Activated CD8-positive, alpha-beta T cell treated with anti-CD3 and anti-CD28 coated beads for 36 hours (primary cell): Measurements from ENCODE around the gene APOF. TPM values are rescaled to one million over a fixed set of nuclear protein-coding genes. Genes with fewer than 3 reads are reported as not detected.

ENCODE experiments used
- ATAC-seq: fragments of 200-7000 bp; cut with Tn5 transposase; one replicate; pipeline ENCODE4 v1.10.0; 2021; ENCODE audit warnings: mild to moderate bottlenecking, moderate library complexity
- CTCF ChIA-PET: fragments of 350-600 bp; sonication (Branson Sonifier 250); formaldehyde crosslinking; loops from one replicate; lab custom pipeline; 2021; ENCODE audit warnings: antibody characterized with exemption; lab: Charles Lee
- POLR2A ChIA-PET: fragments of 350-600 bp; sonication (Branson Sonifier 250); formaldehyde crosslinking; loops from one replicate; lab custom pipeline; 2021; ENCODE audit warnings: antibody characterized with exemption; lab: Charles Lee
- DNase-seq: peaks from one replicate; pipeline ENCODE4 v3.0.0-alpha.2; 2020
- H3K27ac Mint-ChIP-seq: one replicate; pipeline ENCODE4 v1.8.0; 2021; ENCODE audit warnings: mild to moderate bottlenecking, mixed read lengths
- H3K27me3 Mint-ChIP-seq: one replicate; pipeline ENCODE4 v1.8.0; 2021; ENCODE audit warnings: mixed read lengths
- H3K36me3 Mint-ChIP-seq: one replicate; pipeline ENCODE4 v1.8.0; 2021; ENCODE audit warnings: low read depth, mixed read lengths
- H3K4me1 Mint-ChIP-seq: one replicate; pipeline ENCODE4 v1.8.0; 2021; ENCODE audit warnings: low read depth, mixed read lengths
- H3K4me3 Mint-ChIP-seq: one replicate; pipeline ENCODE4 v1.8.0; 2021; ENCODE audit warnings: mild to moderate bottlenecking, moderate library complexity, mixed read lengths
- H3K9me3 Mint-ChIP-seq: one replicate; pipeline ENCODE4 v1.8.0; 2021; ENCODE audit warnings: mixed read lengths
- CTCF ChIP-seq: fragments of 200-600 bp; IDR thresholded peaks from one replicate; pipeline ENCODE4 v1.8.0; 2022; ENCODE audit warnings: antibody characterized with exemption, mild to moderate bottlenecking
- intact Hi-C: fragments of 100-400 bp; cut with micrococcal nuclease; formaldehyde crosslinking; loops from one replicate; pipeline ENCODE4 v1.10.0; 2022
- total RNA-seq, 2 experiments: library from RNA; stranded (reverse); gene quantifications; one replicate each; pipeline ENCODE4 v1.2.3, GENCODE V29; 2021

APOF gene
- total RNA-seq, 2 experiments from 2014 or later: not detected

GRCh38 chr12:56315622-56316473 lies 46.8 kb downstream of the APOF start, which contains the start of gene CNPY2:
CNPY2 (minus strand) TSS chr12:56315988; CDS start chr12:56315217, 771 bp downstream.
- Mint-ChIP-seq H3K36me3 (peaks cover 21% of the 10 kb centered on the region), H3K27ac (peak within 1 kb of the TSS; percentile 92), H3K9me3 (no peaks in the 10 kb centered on the region), H3K4me3 (peak within 1 kb of the TSS; percentile 85), H3K4me1 (peaks cover 9% of the 10 kb centered on the region), H3K27me3 (no peaks in the 10 kb centered on the region)
- TF ChIP-seq CTCF: no peak
- ATAC-seq (peak; percentile 91), DNase-seq (peak; percentile 98)
- ChIA-PET CTCF (interaction anchor here (1.0 to 2.0 kb wide), 7 partner anchors 16 to 148 kb away, joined by 3 to 14 read pairs (median 4); partner anchors contain the start of gene IL23A), POLR2A (interaction anchor here (0.7 to 4.1 kb wide), 16 partner anchors 8 to 198 kb away, joined by 3 to 28 read pairs (median 4); partner anchors contain the start of genes ANKRD52, IL23A, PAN2 and STAT2)
- intact Hi-C loops: no loop called here

GRCh38 chr12:56315249-56315621 lies 47.4 kb downstream of the APOF start:
- H3K4me3 Mint-ChIP-seq: peak overlapping the region; percentile 85
- peaks cover 26% of the 10 kb centered on the region for H3K36me3 Mint-ChIP-seq
- H3K9me3 Mint-ChIP-seq: no peaks in the 10 kb centered on the region
- ChIA-PET POLR2A (interaction anchor here (0.7 to 4.1 kb wide), 12 partner anchors 9 to 198 kb away, joined by 3 to 28 read pairs (median 4); partner anchors contain the start of genes ANKRD52, IL23A, PAN2 and STAT2), CTCF (interaction anchor here (0.9 to 1.8 kb wide), 5 partner anchors 18 to 149 kb away, joined by 3 to 14 read pairs (median 3); partner anchors contain the start of genes IL23A and PAN2)
- ATAC-seq: no peak
- DNase-seq: no peak
- intact Hi-C loops: no loop called here
- peak overlapping the region; percentile 92 for H3K27ac Mint-ChIP-seq
- H3K4me1 Mint-ChIP-seq: peaks cover 9% of the 10 kb centered on the region
- no peaks in the 10 kb centered on the region for H3K27me3 Mint-ChIP-seq
- no peak for TF ChIP-seq CTCF

- ChIA-PET CTCF (interaction anchor here (1.0 to 2.3 kb wide), 3 partner anchors 53 to 573 kb away, joined by 3 to 11 read pairs (median 7); partner anchors contain the start of gene ANKRD52), POLR2A (interaction anchor here (0.9 to 2.5 kb wide), 5 partner anchors 12 to 152 kb away, joined by 3 to 12 read pairs (median 5); partner anchors contain the start of gene CS)
- Mint-ChIP-seq H3K36me3 (peaks cover 35% of the 10 kb centered on the region), H3K27me3 (no peaks in the 10 kb centered on the region), H3K27ac (peak overlapping the region; percentile 38), H3K9me3 (no peaks in the 10 kb centered on the region), H3K4me3 (no peak overlapping the region), H3K4me1 (peaks cover 9% of the 10 kb centered on the region)
- no peak for TF ChIP-seq CTCF
- ATAC-seq (no peak), DNase-seq (no peak)
- intact Hi-C loops: no loop called here
Observed at GRCh38 chr12:56311003-56311402, 51.7 kb downstream of the APOF start.

Other genes starting within 250 kb of the APOF start
- 1,000 to 10,000 TPM; 5,401 to 5,452 TPM for gene RPL41, start 246.2 kb downstream of the APOF start, total RNA-seq
- gene ZC3H10, start 244.6 kb downstream of the APOF start, total RNA-seq: 1 to 10 TPM; 6.8 to 7.2 TPM
- 100 to 1,000 TPM; 154 to 160 TPM for gene ESYT1, start 234.6 kb downstream of the APOF start, total RNA-seq
- gene MYL6B, start 210.3 kb downstream of the APOF start, total RNA-seq: 10 to 100 TPM; 60.3 to 66.9 TPM
- 100 to 1,000 TPM; 647 to 663 TPM for gene MYL6, start 204.5 kb downstream of the APOF start, total RNA-seq
- gene SMARCC2, start 173.4 kb downstream of the APOF start, total RNA-seq: 10 to 100 TPM; 79.3 to 87.9 TPM
- gene RNF41, start 140.9 kb downstream of the APOF start, total RNA-seq: 10 to 100 TPM; 23.4 to 27.4 TPM
- 10 to 100 TPM; 58.7 to 60.2 TPM for gene NABP2, start 138.5 kb downstream of the APOF start, total RNA-seq
- gene SLC39A5, start 132.8 kb downstream of the APOF start, total RNA-seq: under 1 TPM; 0.41 to 0.54 TPM
- gene ANKRD52, start 104.5 kb downstream of the APOF start, total RNA-seq: 10 to 100 TPM; 23.3 to 31.3 TPM
- gene COQ10A, start 95.9 kb downstream of the APOF start, total RNA-seq: 1 to 10 TPM; 7.9 to 9.6 TPM
- gene CS, start 62.5 kb downstream of the APOF start, total RNA-seq: 100 to 1,000 TPM; 292 to 297 TPM
- gene CNPY2, start 46.9 kb downstream of the APOF start, total RNA-seq: 10 to 100 TPM; 81.0 to 81.7 TPM
- 10 to 100 TPM; 55.7 to 69.0 TPM for gene PAN2, start 28.9 kb downstream of the APOF start, total RNA-seq
- 10 to 100 TPM; 41.3 to 41.5 TPM for gene IL23A, start 24.0 kb downstream of the APOF start, total RNA-seq
- gene STAT2, start 2.8 kb downstream of the APOF start, total RNA-seq: 10 to 100 TPM; 64.4 to 69.7 TPM
- 10 to 100 TPM; 48.7 to 49.2 TPM for gene TIMELESS, start 86.6 kb upstream of the APOF start, total RNA-seq
- not detected for gene MIP, start 91.8 kb upstream of the APOF start, total RNA-seq
- gene SPRYD4, start 105.7 kb upstream of the APOF start, total RNA-seq: 1 to 10 TPM; 3.2 to 3.3 TPM
- gene GLS2, start 125.3 kb upstream of the APOF start, total RNA-seq: 1 to 10 TPM; 5.2 to 7.3 TPM
- gene RBMS2, start 159.0 kb upstream of the APOF start, total RNA-seq: 1 to 10 TPM; 2.8 to 3.1 TPM